Measurements from ENCODE around the gene PLPPR4.
"Not testable (repeated sequence)": the region's sequence is repeated elsewhere in the genome, so short reads cannot be mapped to it uniquely, and the experiment has no call there.

PLPPR4 gene

GRCh38 chr1:99270646-99271045 is 6.4 kb downstream of the PLPPR4 start:
- no peak for FAIRE-seq

- FAIRE-seq = no peak
Measured at GRCh38 chr1:99271249-99271648, 7.0 kb downstream of the PLPPR4 start.

- no peak for FAIRE-seq
Measured at GRCh38 chr1:99277066-99277465, 12.8 kb downstream of the PLPPR4 start.

- no peak for FAIRE-seq
Measured at GRCh38 chr1:99279525-99279924, 15.2 kb downstream of the PLPPR4 start.

DNA sequence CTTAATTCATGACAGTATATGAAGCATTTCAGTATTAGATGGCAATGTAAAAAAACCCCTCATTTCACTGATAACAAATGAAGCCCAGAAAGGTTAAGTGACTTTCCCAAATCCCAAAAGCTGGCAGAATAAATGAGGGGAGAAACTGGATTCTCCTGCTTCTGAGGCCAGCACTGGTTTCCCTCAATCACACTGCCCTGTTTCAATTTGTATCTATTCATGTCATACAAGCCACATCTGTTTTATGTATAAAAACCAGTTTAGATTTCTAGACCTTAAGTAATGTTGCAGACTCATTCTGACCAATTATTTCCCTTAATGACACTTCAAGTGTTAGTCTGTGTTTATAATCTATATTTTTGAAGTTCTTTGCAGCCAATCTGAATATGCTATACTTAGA is 16.8 kb downstream of the PLPPR4 start:
- no peak for FAIRE-seq

GRCh38 chr1:99282536-99282935 is 18.2 kb downstream of the PLPPR4 start:
- FAIRE-seq = no peak

DNA sequence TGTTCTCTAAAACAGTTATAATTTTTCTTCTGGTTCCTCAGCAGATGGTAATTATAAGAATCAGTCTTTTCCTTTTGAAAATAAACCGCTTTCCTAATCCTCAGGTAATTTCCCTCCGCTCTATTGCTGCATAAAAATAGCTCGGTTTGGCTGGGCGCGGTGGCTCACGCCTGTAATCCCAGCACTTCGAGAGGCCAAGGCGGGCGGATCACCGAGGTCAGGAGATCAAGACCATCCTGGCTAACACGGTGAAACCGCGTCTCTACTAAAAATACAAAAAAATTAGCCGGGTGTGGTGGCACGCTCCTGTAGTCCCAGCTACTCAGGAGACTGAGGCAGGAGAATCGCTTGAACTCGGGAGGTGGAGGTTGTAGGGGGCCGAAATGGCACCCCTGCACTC is 19.2 kb downstream of the PLPPR4 start:
- not testable (repeated sequence) for FAIRE-seq

DNA sequence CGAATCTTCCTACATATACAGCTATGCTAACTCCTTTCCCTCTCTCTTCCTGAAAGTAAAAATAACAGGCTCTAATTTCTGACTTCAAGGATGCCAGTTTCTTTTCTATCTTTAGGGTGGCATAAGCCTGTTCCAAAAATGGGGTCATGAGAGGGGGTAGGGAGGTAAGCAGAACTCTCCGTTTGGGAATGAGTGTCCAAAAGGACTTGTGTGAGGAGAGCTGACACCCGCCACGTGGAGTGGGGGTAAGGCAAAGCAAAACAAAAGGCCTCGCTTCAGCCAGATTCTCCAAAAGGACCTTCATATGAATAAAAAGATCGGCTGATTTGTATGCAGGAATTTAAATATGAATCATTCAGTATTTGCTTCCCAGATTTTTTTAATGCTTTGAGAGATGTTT is 28.6 kb downstream of the PLPPR4 start:
- FAIRE-seq = no peak

GRCh38 chr1:99297923-99298322 is 33.6 kb downstream of the PLPPR4 start:
- no peak for FAIRE-seq

GRCh38 chr1:99304725-99305282 is 40.5 kb downstream of the PLPPR4 start:
- no peak for FAIRE-seq

GRCh38 chr1:99305626-99306025 is 41.3 kb downstream of the PLPPR4 start:
- FAIRE-seq = no peak

DNA sequence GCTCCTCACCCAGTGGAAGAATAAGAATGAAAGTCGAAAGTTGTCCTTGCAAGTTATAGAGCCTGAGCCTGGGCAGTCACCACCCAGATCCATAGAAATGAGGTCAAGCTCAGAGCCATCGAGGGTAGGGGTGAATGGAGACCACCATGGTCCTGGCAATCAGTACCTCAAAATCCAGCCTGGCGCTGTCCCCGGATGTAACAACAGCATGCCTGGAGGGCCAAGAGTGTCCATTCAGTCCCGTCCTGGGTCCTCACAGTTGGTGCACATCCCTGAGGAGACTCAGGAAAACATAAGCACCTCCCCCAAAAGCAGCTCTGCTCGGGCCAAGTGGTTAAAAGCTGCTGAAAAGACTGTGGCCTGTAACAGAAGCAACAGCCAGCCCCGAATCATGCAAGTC is 41.8 kb downstream of the PLPPR4 start:
- no peak for FAIRE-seq

DNA sequence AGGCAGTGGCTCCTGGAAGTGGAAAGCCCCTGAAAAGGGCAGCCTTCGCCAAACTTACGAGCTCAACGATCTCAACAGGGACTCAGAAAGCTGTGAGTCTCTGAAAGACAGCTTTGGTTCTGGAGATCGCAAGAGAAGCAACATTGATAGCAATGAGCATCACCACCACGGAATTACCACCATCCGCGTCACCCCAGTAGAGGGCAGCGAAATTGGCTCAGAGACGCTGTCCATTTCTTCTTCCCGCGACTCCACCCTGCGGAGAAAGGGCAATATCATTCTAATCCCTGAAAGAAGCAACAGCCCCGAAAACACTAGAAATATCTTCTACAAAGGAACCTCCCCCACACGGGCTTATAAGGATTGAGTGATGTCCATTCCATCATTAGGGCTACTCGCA is 42.4 kb downstream of the PLPPR4 start:
- FAIRE-seq = no peak

DNA sequence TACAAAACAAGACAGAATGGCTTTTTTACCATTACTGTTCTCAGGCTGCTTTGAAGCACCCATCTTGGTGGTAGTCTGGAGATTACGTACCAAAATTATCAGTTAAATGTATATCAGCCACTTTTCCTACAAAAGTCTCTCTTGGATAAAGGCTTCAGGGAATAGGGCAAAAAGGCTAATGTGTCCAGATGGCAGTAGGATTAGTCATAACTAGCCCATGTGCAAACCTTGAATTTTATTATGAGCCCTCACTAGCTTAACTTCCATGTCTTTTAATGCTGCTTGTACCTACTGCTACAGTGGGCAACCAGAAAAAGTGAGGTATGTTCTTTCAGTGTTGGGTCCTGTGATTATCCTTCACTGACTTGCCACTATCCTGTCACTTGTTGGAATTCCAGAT is 51.0 kb downstream of the PLPPR4 start:
- no peak for FAIRE-seq

DNA sequence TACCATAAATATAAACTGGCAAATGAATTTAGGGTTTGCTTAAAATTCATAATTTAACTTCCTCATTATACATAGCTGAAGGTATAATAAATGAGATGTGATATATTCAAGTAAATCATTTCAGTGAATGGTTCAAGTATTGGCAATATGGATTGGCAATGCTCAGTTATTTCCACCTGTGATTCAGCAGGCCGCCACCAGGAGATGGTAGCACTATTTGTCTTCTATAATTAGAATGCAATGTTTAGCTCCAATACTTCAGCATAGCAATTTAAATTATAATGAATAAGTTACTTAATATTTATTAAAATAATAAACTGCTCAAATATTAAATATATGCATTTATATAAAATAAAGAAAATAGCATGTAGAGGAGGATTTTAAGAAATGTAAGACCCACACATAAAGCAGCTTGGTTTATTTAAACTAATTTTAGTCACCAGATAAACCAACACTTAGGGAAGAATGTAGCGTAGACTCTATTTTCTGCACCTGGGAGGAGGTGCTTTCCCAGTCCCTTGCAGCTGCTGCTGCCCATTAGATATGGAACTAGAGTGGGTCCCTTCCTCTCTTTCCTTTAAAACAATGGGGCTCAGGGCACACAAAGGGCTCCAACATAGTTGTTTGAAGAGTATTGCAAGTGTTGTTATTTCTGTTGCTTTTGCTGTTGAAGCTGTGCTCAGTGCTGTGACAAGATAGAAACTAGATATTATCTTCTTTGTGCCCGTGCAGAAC is 62.1 kb downstream of the PLPPR4 start:
- no peak for FAIRE-seq

DNA sequence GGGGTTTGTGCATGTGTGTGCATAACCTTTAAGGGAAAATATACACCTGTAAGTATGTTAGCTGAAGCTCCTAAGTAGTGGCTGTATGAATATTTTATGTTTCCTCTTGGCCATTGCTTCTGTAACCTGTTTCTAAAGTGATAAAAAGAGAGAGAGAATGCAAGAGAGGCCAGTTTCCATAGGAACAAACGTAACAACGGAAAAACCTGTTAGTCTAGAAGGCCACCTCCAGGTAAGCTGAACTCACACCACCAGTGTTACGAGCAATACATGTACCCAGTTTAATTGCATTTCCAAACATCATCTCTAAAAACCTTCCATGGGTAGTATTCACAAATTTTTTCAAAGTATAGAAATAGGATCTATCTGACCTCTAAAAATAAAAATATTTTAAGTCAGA is 63.1 kb downstream of the PLPPR4 start:
- FAIRE-seq = no peak

GRCh38 chr1:99328171-99328570 is 63.9 kb downstream of the PLPPR4 start:
- FAIRE-seq = no peak

- no peak for FAIRE-seq
Measured at GRCh38 chr1:99331083-99331482, 66.8 kb downstream of the PLPPR4 start.

GRCh38 chr1:99331636-99332035 is 67.3 kb downstream of the PLPPR4 start:
- FAIRE-seq = no peak

GRCh38 chr1:99332561-99332960 is 68.3 kb downstream of the PLPPR4 start:
- FAIRE-seq = no peak

- FAIRE-seq = no peak
Measured at GRCh38 chr1:99334991-99335390, 70.7 kb downstream of the PLPPR4 start.

- no peak for FAIRE-seq
Measured at GRCh38 chr1:99347041-99347684, 82.9 kb downstream of the PLPPR4 start.

- FAIRE-seq = no peak
Measured at GRCh38 chr1:99348397-99349132, 84.3 kb downstream of the PLPPR4 start.

DNA sequence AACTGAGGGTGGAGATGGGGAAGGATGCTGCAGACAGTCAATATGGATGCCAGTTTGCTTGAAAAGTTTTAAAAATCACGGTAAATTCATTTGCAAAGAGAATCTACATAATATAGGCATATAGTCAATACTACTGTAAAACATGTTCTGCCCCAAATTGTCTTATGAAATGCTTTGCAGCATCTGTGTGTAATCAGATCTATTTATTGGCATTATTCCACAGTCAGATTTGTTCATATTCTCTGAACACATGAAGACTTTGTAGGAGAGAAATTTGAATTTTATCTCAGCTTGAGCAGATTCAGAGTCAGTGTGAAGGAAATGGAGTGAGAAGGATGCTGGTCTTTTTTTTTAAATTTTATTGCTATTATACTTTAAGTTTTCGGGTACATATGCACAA is 88.5 kb downstream of the PLPPR4 start:
- no peak for FAIRE-seq
